GM18868 (cell line): ENCODE results near the gene SLC7A6.

Experiments
- ATAC-seq: cut with Tn5 transposase; IDR thresholded peaks from one replicate; pipeline ENCODE4 v1.9.1; 2021; ENCODE audit warnings: mild to moderate bottlenecking, moderate library complexity; ENCODE audit not compliant: unreplicated experiment

SLC7A6 gene

GRCh38 chr16:68253721-68254120, 10.6 kb upstream of the SLC7A6 start:
- ATAC-seq, result no peak

- ATAC-seq, result no peak
Measured at GRCh38 chr16:68255712-68256111, 8.6 kb upstream of the SLC7A6 start.

- ATAC-seq, result peak; percentile 60
Measured at GRCh38 chr16:68257251-68257905, 6.9 kb upstream of the SLC7A6 start.

- ATAC-seq, result peak; percentile 28
Measured at GRCh38 chr16:68257906-68258800, 6.2 kb upstream of the SLC7A6 start.

GRCh38 chr16:68259007-68259825, 5.1 kb upstream of the SLC7A6 start:
- ATAC-seq, result no peak

- ATAC-seq, result no peak
Measured at GRCh38 chr16:68263559-68264127, 683 bp upstream of the SLC7A6 start.

- ATAC-seq, result no peak
Measured at GRCh38 chr16:68265078-68265920, 973 bp downstream of the SLC7A6 start.

- no peak for ATAC-seq
Measured at GRCh38 chr16:68267612-68268405, 3.5 kb downstream of the SLC7A6 start.

GRCh38 chr16:68269793-68270192, 5.5 kb downstream of the SLC7A6 start:
- no peak for ATAC-seq

GRCh38 chr16:68270353-68270752, 6.0 kb downstream of the SLC7A6 start:
- no peak for ATAC-seq

- no peak for ATAC-seq
Measured at GRCh38 chr16:68272507-68273209, 8.3 kb downstream of the SLC7A6 start.

GRCh38 chr16:68273459-68273858, 9.1 kb downstream of the SLC7A6 start:
- ATAC-seq, result no peak

- no peak for ATAC-seq
Measured at GRCh38 chr16:68273896-68274295, 9.6 kb downstream of the SLC7A6 start.

GRCh38 chr16:68274441-68274840, 10.1 kb downstream of the SLC7A6 start:
- no peak for ATAC-seq

- peak; percentile 83 for ATAC-seq
Measured at GRCh38 chr16:68275611-68276191, 11.4 kb downstream of the SLC7A6 start.

- ATAC-seq, result no peak
Measured at GRCh38 chr16:68276223-68276622, 11.9 kb downstream of the SLC7A6 start.

- no peak for ATAC-seq
Measured at GRCh38 chr16:68279726-68280558, 15.6 kb downstream of the SLC7A6 start.
